Neural crest cell (in vitro differentiated cells): Measurements from ENCODE around the gene EFL1. TPM values are rescaled to one million over a fixed set of nuclear protein-coding genes. Genes with fewer than 3 reads are reported as not detected.
"Not testable (repeated sequence)": the region's sequence is repeated elsewhere in the genome, so short reads cannot be mapped to it uniquely, and the experiment has no call there.

Source experiments
- DNase-seq: peaks from one replicate; pipeline ENCODE4 v3.0.0; 2021; ENCODE audit warnings: low read depth, mixed read lengths, low spot score
- H3K27ac Mint-ChIP-seq: one replicate; pipeline ENCODE4 v1.8.0; 2021; ENCODE audit warnings: mild to moderate bottlenecking, mixed read lengths; ENCODE audit not compliant: unreplicated experiment
- H3K27me3 Mint-ChIP-seq: 2 replicates; pipeline ENCODE4 v1.8.0; 2021; ENCODE audit warnings: low read depth, mild to moderate bottlenecking, mixed read lengths
- H3K36me3 Mint-ChIP-seq: 2 replicates; pipeline ENCODE4 v1.8.0; 2021; ENCODE audit warnings: low read depth, mild to moderate bottlenecking, mixed read lengths
- H3K4me1 Mint-ChIP-seq: 2 replicates; pipeline ENCODE4 v1.8.0; 2021; ENCODE audit warnings: mixed read lengths
- H3K4me3 Mint-ChIP-seq: one replicate; pipeline ENCODE4 v1.8.0; 2021; ENCODE audit warnings: mild to moderate bottlenecking, mixed read lengths
- H3K9me3 Mint-ChIP-seq: 2 replicates; pipeline ENCODE4 v1.8.0; 2021; ENCODE audit warnings: mixed read lengths
- CTCF ChIP-seq: fragments of 200-600 bp; sonication (generic); conservative IDR thresholded peaks from 2 replicates; pipeline ENCODE4 v1.5.0; 2021; ENCODE audit warnings: antibody characterized with exemption, mild to moderate bottlenecking
- total RNA-seq: library from RNA; stranded (reverse); gene quantifications from 2 replicates; pipeline ENCODE4 v1.2.1, GENCODE V29; 2021

EFL1 gene
- total RNA-seq, 1 donor from 2014 or later = 28.5 TPM

- H3K4me1 Mint-ChIP-seq, H3K4me3 Mint-ChIP-seq, H3K9me3 Mint-ChIP-seq, DNase-seq, H3K27me3 Mint-ChIP-seq, H3K27ac Mint-ChIP-seq: not testable (repeated sequence)
- peaks cover 11% of the 10 kb centered on the region for H3K36me3 Mint-ChIP-seq
Observed at GRCh38 chr15:82241836-82242499, 20.6 kb downstream of the EFL1 start.

- H3K27me3 Mint-ChIP-seq = no peaks in the 10 kb centered on the region
- H3K4me3 Mint-ChIP-seq = no peak overlapping the region
- TF ChIP-seq CTCF = no peak
- DNase-seq = no peak
- peaks cover 11% of the 10 kb centered on the region for H3K36me3 Mint-ChIP-seq
- H3K4me1 Mint-ChIP-seq = no peaks in the 10 kb centered on the region
- no peak overlapping the region for H3K27ac Mint-ChIP-seq
- H3K9me3 Mint-ChIP-seq = no peaks in the 10 kb centered on the region
Observed at GRCh38 chr15:82239685-82240391, 22.7 kb downstream of the EFL1 start.

- not testable (repeated sequence) for H3K27ac Mint-ChIP-seq, H3K27me3 Mint-ChIP-seq, H3K4me3 Mint-ChIP-seq, DNase-seq, H3K9me3 Mint-ChIP-seq
- H3K36me3 Mint-ChIP-seq = peaks cover 11% of the 10 kb centered on the region
- H3K4me1 Mint-ChIP-seq = peaks cover 10% of the 10 kb centered on the region
Observed at GRCh38 chr15:82237944-82238534, 24.5 kb downstream of the EFL1 start.

- H3K4me1 Mint-ChIP-seq = peaks cover 11% of the 10 kb centered on the region
- H3K9me3 Mint-ChIP-seq = no peaks in the 10 kb centered on the region
- DNase-seq = no peak
- no peak for TF ChIP-seq CTCF
- H3K4me3 Mint-ChIP-seq = no peak overlapping the region
- no peak overlapping the region for H3K27ac Mint-ChIP-seq
- H3K36me3 Mint-ChIP-seq = peaks cover 9% of the 10 kb centered on the region
- no peaks in the 10 kb centered on the region for H3K27me3 Mint-ChIP-seq
Observed at GRCh38 chr15:82231842-82232241, 30.7 kb downstream of the EFL1 start.

- DNase-seq = no peak
- no peak overlapping the region for H3K27ac Mint-ChIP-seq
- peaks cover 15% of the 10 kb centered on the region for H3K36me3 Mint-ChIP-seq
- H3K9me3 Mint-ChIP-seq = no peaks in the 10 kb centered on the region
- no peaks in the 10 kb centered on the region for H3K27me3 Mint-ChIP-seq
- H3K4me1 Mint-ChIP-seq = peaks cover 11% of the 10 kb centered on the region
- no peak overlapping the region for H3K4me3 Mint-ChIP-seq
- TF ChIP-seq CTCF = no peak
Observed at GRCh38 chr15:82231233-82231632, 31.3 kb downstream of the EFL1 start.

- H3K4me1 Mint-ChIP-seq = peaks cover 8% of the 10 kb centered on the region
- H3K9me3 Mint-ChIP-seq = no peaks in the 10 kb centered on the region
- H3K36me3 Mint-ChIP-seq = peaks cover 19% of the 10 kb centered on the region
- H3K4me3 Mint-ChIP-seq = no peak overlapping the region
- no peak for DNase-seq
- H3K27ac Mint-ChIP-seq = no peak overlapping the region
- no peaks in the 10 kb centered on the region for H3K27me3 Mint-ChIP-seq
- no peak for TF ChIP-seq CTCF
Observed at GRCh38 chr15:82228750-82229149, 33.8 kb downstream of the EFL1 start.
